HepG2 (cell line): ENCODE results near the gene C1QTNF9. TPM values are rescaled to one million over a fixed set of nuclear protein-coding genes. Genes with fewer than 3 reads are reported as not detected.

Source experiments
- BORCS8-MEF2B ChIP-seq: sonication (generic); formaldehyde crosslinking; IDR thresholded peaks from 2 replicates; pipeline ENCODE4 v1.8.0; 2022; ENCODE audit warnings: mild to moderate bottlenecking, missing genetic modification reagents
- EHMT2 ChIP-seq: fragments of 200-600 bp; sonication (generic); IDR thresholded peaks from 2 replicates; pipeline ENCODE4 v1.7.0; 2017; ENCODE audit warnings: antibody characterized with exemption, low read depth, low read length, borderline replicate concordance
- PTBP1 ChIP-seq: fragments of 200-400 bp; formaldehyde crosslinking; IDR thresholded peaks from 2 replicates; pipeline ENCODE4 v1.6.1; 2018; ENCODE audit warnings: low read length, low read depth; ENCODE audit not compliant: poor library complexity, severe bottlenecking
- SIX1 ChIP-seq: sonication (generic); formaldehyde crosslinking; IDR thresholded peaks from 2 replicates; pipeline ENCODE4 v1.4.0; 2020; ENCODE audit warnings: missing genetic modification reagents, borderline replicate concordance
- SP140L ChIP-seq: sonication (generic); formaldehyde crosslinking; IDR thresholded peaks from 2 replicates; pipeline ENCODE4 v1.4.0; 2020; ENCODE audit warnings: missing genetic modification reagents, borderline replicate concordance
- YY1 ChIP-seq: IDR thresholded peaks from 2 replicates; pipeline ENCODE4 v1.6.1; 2011; ENCODE audit warnings: low read length, low read depth, moderate library complexity, mild to moderate bottlenecking; ENCODE audit not compliant: insufficient read depth, insufficient replicate concordance
- ZFYVE20 ChIP-seq: sonication (generic); formaldehyde crosslinking; IDR thresholded peaks from 2 replicates; pipeline ENCODE4 v1.8.0; 2023; ENCODE audit warnings: low read depth, mild to moderate bottlenecking, moderate library complexity, missing genetic modification reagents, borderline replicate concordance
- ZNF10 ChIP-seq: sonication (generic); formaldehyde crosslinking; IDR thresholded peaks from 2 replicates; pipeline ENCODE4 v1.4.0; 2020; ENCODE audit warnings: mild to moderate bottlenecking, low read depth, missing genetic modification reagents, borderline replicate concordance
- ZNF772 ChIP-seq: sonication (generic); formaldehyde crosslinking; IDR thresholded peaks from 2 replicates; pipeline ENCODE4 v1.5.0; 2020; ENCODE audit warnings: mild to moderate bottlenecking, missing genetic modification reagents
- ZNF883 ChIP-seq: sonication (generic); formaldehyde crosslinking; IDR thresholded peaks from 2 replicates; pipeline ENCODE4 v1.5.1; 2020; ENCODE audit warnings: mild to moderate bottlenecking, missing genetic modification reagents; ENCODE audit errors: not compliant biosample characterization
- polyA plus RNA-seq, 8 experiments: library from polyadenylated mRNA; depleted of rRNA in 3 of 8; stranded (reverse) in 7 of 8; unstranded in 1 of 8; fragments of >200 nt; fragmentation: Illumina TruSeq in 4 of 8; extraction: Trizol in 4 of 8; gene quantifications; 2 replicates each; pipeline versions ENCODE4 v1.2.1 to v1.2.3, GENCODE V29; 2011 to 2016; ENCODE audit warnings: low read depth in 4 of 8, missing spikeins in 1 of 8, mixed read lengths in 1 of 8; ENCODE audit not compliant: insufficient read depth in 1 of 8
- total RNA-seq, 5 experiments: library from RNA; depleted of rRNA; stranded (reverse); fragments of >200 nt; fragmentation: Illumina TruSeq; extraction: Trizol; gene quantifications; 2 replicates each; pipeline ENCODE4 v1.2.3, GENCODE V29; 2016; ENCODE audit warnings: low read depth in 1 of 5
- TF ChIP-seq, protein P1 (sequence below): IDR thresholded peaks from 2 replicates; pipeline ENCODE4 v1.6.1; 2016; ENCODE audit warnings: low read depth, missing genetic modification reagents, missing compliant biosample characterization
- TF ChIP-seq, protein P2 (sequence below): sonication (generic); formaldehyde crosslinking; conservative IDR thresholded peaks from 2 replicates; pipeline ENCODE4 v1.4.0; 2020; ENCODE audit warnings: mild to moderate bottlenecking, missing genetic modification reagents, moderate library complexity
- TF ChIP-seq, protein P3 (sequence below), 2 experiments: fragments of 450-650 bp in 1 of 2; sonication (generic) in 1 of 2; formaldehyde crosslinking; IDR thresholded peaks; 2 replicates each; pipeline versions ENCODE4 v1.5.0 to v1.8.0; 2020 to 2022; ENCODE audit warnings: mild to moderate bottlenecking in 1 of 2, missing genetic modification reagents in 1 of 2
- TF ChIP-seq, protein P4 (sequence below): sonication (generic); formaldehyde crosslinking; IDR thresholded peaks from 2 replicates; pipeline ENCODE4 v1.5.0; 2020; ENCODE audit warnings: missing genetic modification reagents

C1QTNF9 gene
- total and polyA plus RNA-seq, 2 of the 13 experiments (the other 11 are each of a cell fraction or from before 2014, with no cell fraction given): not detected

DNA sequence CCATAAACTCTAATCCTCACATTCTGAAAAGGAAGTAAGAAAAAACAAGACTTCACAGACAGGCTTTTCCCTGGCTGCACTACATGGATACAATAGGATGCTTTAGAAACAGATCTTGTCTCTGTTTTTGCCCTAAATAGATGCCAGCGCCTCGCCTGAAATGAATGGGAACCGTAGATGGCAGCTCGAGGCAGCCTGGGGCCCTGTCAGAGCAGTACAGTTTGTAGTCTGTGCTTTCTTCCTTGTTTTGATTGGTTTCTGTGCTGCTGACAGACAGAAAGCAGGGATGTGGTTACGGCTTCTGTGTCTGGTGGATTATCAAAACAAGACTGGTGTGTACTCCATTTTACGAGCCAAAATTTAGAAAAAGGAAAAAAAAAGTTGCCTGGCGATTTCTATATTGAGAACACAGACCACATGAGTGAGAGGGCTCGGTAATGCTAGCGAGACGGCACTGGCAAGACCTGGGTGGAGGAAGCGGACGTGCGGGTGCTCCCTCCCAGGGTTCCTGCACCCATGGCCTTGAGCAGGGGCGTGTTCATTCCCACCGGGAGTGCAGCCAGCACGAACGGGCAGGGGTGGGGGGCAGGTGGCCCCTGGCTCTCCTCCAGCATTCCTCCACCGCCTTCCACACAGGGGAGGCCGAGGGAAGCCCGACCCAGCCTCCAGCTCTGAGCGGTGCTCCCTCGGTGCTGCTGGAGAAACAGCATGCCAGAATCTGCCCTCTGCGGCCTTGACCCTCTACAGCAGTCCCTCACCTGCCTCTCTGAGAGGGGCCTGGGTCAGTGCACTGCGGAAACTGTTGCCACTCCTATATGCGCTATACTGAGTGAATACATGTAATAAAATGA, 37.6 kb upstream of the C1QTNF9 start (continued):
- TF ChIP-seq, protein P1, sequence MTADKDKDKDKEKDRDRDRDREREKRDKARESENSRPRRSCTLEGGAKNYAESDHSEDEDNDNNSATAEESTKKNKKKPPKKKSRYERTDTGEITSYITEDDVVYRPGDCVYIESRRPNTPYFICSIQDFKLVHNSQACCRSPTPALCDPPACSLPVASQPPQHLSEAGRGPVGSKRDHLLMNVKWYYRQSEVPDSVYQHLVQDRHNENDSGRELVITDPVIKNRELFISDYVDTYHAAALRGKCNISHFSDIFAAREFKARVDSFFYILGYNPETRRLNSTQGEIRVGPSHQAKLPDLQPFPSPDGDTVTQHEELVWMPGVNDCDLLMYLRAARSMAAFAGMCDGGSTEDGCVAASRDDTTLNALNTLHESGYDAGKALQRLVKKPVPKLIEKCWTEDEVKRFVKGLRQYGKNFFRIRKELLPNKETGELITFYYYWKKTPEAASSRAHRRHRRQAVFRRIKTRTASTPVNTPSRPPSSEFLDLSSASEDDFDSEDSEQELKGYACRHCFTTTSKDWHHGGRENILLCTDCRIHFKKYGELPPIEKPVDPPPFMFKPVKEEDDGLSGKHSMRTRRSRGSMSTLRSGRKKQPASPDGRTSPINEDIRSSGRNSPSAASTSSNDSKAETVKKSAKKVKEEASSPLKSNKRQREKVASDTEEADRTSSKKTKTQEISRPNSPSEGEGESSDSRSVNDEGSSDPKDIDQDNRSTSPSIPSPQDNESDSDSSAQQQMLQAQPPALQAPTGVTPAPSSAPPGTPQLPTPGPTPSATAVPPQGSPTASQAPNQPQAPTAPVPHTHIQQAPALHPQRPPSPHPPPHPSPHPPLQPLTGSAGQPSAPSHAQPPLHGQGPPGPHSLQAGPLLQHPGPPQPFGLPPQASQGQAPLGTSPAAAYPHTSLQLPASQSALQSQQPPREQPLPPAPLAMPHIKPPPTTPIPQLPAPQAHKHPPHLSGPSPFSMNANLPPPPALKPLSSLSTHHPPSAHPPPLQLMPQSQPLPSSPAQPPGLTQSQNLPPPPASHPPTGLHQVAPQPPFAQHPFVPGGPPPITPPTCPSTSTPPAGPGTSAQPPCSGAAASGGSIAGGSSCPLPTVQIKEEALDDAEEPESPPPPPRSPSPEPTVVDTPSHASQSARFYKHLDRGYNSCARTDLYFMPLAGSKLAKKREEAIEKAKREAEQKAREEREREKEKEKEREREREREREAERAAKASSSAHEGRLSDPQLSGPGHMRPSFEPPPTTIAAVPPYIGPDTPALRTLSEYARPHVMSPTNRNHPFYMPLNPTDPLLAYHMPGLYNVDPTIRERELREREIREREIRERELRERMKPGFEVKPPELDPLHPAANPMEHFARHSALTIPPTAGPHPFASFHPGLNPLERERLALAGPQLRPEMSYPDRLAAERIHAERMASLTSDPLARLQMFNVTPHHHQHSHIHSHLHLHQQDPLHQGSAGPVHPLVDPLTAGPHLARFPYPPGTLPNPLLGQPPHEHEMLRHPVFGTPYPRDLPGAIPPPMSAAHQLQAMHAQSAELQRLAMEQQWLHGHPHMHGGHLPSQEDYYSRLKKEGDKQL: no peak
- no peak for TF ChIP-seq EHMT2
- no peak for TF ChIP-seq YY1
- TF ChIP-seq, protein P2, sequence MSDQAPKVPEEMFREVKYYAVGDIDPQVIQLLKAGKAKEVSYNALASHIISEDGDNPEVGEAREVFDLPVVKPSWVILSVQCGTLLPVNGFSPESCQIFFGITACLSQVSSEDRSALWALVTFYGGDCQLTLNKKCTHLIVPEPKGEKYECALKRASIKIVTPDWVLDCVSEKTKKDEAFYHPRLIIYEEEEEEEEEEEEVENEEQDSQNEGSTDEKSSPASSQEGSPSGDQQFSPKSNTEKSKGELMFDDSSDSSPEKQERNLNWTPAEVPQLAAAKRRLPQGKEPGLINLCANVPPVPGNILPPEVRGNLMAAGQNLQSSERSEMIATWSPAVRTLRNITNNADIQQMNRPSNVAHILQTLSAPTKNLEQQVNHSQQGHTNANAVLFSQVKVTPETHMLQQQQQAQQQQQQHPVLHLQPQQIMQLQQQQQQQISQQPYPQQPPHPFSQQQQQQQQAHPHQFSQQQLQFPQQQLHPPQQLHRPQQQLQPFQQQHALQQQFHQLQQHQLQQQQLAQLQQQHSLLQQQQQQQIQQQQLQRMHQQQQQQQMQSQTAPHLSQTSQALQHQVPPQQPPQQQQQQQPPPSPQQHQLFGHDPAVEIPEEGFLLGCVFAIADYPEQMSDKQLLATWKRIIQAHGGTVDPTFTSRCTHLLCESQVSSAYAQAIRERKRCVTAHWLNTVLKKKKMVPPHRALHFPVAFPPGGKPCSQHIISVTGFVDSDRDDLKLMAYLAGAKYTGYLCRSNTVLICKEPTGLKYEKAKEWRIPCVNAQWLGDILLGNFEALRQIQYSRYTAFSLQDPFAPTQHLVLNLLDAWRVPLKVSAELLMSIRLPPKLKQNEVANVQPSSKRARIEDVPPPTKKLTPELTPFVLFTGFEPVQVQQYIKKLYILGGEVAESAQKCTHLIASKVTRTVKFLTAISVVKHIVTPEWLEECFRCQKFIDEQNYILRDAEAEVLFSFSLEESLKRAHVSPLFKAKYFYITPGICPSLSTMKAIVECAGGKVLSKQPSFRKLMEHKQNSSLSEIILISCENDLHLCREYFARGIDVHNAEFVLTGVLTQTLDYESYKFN (CRISPR knock-in tag): peak; percentile 74
- peak; percentile 48; the same call in 1 of the 2 replicates for TF ChIP-seq ZNF772
- TF ChIP-seq, protein P3, sequence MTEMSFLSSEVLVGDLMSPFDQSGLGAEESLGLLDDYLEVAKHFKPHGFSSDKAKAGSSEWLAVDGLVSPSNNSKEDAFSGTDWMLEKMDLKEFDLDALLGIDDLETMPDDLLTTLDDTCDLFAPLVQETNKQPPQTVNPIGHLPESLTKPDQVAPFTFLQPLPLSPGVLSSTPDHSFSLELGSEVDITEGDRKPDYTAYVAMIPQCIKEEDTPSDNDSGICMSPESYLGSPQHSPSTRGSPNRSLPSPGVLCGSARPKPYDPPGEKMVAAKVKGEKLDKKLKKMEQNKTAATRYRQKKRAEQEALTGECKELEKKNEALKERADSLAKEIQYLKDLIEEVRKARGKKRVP (CRISPR knock-in tag; IDR thresholded peaks at IDR 0.05): no peak
- TF ChIP-seq SP140L: no peak
- TF ChIP-seq BORCS8-MEF2B: peak; percentile 65
- TF ChIP-seq ZNF883 (CRISPR knock-in tag): no peak
- TF ChIP-seq SIX1 (CRISPR knock-in tag): no peak
- TF ChIP-seq PTBP1: no peak
- TF ChIP-seq, protein P4, sequence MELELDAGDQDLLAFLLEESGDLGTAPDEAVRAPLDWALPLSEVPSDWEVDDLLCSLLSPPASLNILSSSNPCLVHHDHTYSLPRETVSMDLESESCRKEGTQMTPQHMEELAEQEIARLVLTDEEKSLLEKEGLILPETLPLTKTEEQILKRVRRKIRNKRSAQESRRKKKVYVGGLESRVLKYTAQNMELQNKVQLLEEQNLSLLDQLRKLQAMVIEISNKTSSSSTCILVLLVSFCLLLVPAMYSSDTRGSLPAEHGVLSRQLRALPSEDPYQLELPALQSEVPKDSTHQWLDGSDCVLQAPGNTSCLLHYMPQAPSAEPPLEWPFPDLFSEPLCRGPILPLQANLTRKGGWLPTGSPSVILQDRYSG: no peak
- no peak for TF ChIP-seq ZFYVE20 (CRISPR knock-in tag)
- TF ChIP-seq ZNF10 (CRISPR knock-in tag): no peak
